CD4-positive, alpha-beta T cell treated with Interleukin-2 at 100 ng/mL for 4 hours (primary cell): ENCODE results near the gene LRRFIP2.
"Not testable (repeated sequence)": the region's sequence is repeated elsewhere in the genome, so short reads cannot be mapped to it uniquely, and the experiment has no call there.

Experiments used
- DNase-seq: peaks from one replicate; pipeline ENCODE4 v3.0.0-alpha.2; 2020; ENCODE audit warnings: low spot score

Gene LRRFIP2

GRCh38 chr3:37064747-37065146 lies 109.6 kb downstream of the LRRFIP2 start:
- DNase-seq: no peak

GRCh38 chr3:37058117-37058516 lies 116.3 kb downstream of the LRRFIP2 start:
- no peak for DNase-seq

DNA sequence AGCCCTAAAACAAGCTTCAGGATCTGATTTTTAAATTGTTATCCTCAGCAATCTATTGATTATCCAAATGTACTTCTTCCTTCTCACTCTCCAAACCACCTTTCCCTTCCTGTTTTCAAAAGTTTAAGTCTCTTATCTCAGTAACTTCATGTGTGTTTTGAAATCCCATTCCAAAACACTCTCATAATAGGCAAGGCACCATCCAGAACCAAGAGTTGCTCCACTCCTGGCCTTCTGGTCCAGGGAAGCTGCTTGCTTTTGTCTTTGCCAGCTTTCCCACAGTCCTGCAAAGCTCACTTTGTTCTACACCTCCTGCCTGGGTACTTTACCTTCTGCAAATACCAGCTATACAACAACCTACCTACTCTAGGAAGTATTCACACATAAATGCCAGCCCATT lies 117.6 kb downstream of the LRRFIP2 start:
- no peak for DNase-seq

DNA sequence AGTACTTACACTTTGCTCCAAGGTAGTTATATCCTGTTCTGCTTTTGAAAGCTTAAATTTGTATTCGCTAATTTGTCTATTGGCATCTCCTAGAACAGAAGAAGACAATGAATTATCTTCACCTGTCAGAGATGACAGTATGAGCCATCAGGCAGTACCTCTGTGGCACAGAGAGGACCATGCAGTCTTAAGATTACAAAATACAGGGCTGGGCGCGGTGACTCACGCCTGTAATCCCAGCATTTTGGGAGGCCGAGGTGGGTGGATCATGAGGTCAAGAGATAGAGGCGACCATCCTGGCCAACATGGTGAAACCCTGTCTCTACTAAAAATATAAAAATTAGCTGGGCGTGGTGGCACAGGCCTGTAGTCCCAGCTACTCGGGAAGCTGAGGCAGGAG lies 119.3 kb downstream of the LRRFIP2 start:
- DNase-seq: not testable (repeated sequence)

- no peak for DNase-seq
These were observed 120.0 kb downstream of the LRRFIP2 start for GRCh38 chr3:37054370-37054769.

DNA sequence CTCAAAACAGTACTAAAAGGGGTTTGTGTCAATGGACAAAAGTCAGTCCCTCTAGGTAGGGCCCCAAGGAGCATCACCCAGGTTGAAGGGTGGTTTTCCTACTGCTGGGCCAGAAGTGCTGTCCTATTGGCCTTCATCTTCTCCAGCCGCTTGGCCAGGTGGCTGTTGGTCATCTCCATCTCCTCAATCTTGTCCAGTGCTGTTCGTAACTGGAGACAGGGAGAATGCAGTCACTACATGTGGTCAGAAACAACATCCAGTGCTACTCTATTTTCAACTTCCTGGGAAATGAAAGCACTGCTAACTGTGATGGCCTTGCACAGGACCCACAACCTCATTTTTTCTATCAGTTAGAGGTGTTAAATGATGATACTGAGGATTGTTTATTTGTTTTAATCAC lies 120.6 kb downstream of the LRRFIP2 start:
- DNase-seq: no peak

DNA sequence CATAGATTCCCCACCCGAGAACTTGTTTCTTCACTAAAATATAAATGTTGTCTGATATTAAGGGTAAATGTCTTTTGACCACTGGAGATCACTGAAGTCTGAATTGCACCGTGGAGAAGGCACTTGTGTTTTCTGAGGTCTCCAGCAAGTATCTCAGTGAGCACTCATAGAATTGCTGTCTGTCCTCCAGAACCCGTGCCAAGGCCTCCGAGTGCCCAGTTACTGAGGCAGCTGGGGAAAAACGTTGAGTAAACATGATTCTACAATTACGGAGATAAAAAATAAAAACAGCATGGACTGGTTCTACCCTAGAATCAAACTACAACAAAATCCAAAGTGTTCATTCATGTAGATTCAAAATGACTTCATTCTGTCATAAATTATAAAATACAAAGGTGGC lies 121.0 kb downstream of the LRRFIP2 start:
- DNase-seq: no peak

GRCh38 chr3:37052860-37053259 lies 121.5 kb downstream of the LRRFIP2 start:
- DNase-seq: no peak

DNA sequence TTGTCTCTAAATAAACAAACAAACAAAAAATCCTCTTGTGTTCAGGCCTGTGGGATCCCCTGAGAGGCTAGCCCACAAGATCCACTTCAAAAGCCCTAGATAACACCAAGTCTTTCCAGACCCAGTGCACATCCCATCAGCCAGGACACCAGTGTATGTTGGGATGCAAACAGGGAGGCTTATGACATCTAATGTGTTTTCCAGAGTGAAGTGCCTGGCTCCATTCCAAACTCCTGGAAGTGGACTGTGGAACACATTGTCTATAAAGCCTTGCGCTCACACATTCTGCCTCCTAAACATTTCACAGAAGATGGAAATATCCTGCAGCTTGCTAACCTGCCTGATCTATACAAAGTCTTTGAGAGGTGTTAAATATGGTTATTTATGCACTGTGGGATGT lies 124.1 kb downstream of the LRRFIP2 start:
- no peak for DNase-seq

DNA sequence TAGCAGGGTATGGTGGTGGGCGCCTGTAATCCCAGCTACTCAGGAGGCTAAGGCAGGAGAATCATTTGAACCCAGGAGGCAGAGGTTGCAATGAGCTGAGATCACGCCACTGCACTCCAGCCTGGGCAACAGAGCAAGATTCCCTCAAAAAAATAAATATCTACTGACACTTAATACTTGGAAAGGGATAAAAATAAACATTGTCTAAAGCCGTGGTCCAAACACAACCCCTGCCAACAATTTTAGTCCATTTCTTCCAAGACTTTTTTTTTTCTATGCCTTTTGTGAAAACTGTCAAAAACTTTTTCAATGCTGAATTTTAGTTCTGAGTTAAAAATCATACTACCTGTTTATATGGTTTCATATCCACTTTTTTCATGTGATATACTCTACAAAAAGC lies 131.7 kb downstream of the LRRFIP2 start:
- not testable (repeated sequence) for DNase-seq

DNA sequence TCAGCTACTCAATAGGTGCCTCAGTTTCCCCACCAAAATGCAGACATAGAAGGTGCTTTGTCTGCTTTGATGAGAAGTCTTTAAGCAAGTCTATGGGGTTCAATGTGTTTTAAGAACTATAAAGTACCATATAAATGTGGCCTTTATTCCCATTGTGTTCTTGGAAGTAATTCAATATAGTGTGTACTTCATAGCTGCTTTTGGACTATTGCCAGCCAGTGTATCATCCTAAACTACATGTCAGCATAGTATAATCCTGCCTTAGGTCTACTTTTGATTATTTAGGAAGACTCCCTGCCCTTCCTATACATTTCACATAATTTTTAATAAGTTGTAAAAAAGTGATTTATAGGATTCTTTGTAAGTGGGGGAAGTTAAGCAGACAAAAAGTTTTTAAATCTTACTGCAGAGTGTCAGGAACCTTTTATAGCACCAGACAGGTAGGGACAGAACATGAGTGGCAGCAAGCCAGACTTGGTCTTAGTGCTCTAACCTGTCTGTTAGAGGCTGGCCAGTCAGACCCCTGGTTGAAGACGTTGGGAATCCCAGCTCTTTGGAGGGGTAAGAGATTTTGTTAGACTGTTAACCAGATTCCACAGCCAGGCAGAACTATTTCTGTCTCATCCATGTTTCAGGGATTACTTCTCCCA lies 132.7 kb downstream of the LRRFIP2 start:
- no peak for DNase-seq

GRCh38 chr3:37040231-37040630 lies 134.2 kb downstream of the LRRFIP2 start:
- no peak for DNase-seq

- no peak for DNase-seq
These were observed 135.1 kb downstream of the LRRFIP2 start for GRCh38 chr3:37039161-37039846.

- DNase-seq: no peak
These were observed 137.0 kb downstream of the LRRFIP2 start for GRCh38 chr3:37037352-37037751.

DNA sequence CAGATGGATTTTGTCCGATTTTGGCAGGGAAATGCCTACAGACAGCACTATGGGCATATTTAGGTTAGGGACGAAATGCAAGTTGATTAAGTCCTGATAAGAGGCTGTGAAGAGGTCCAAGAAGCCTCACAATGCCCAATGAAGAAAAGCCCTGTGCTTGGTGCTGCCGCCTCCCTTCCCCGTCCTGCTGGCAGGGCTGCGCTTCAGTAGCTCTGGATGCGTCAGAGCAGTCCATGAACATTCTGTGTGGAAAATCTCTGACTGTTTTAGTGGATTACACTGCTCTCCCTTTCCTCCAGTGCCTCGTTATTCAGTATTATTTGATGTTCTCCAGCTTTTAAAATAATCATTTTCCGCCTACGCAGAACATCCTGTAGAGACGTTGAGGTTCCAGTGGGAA lies 141.4 kb downstream of the LRRFIP2 start:
- no peak for DNase-seq

DNA sequence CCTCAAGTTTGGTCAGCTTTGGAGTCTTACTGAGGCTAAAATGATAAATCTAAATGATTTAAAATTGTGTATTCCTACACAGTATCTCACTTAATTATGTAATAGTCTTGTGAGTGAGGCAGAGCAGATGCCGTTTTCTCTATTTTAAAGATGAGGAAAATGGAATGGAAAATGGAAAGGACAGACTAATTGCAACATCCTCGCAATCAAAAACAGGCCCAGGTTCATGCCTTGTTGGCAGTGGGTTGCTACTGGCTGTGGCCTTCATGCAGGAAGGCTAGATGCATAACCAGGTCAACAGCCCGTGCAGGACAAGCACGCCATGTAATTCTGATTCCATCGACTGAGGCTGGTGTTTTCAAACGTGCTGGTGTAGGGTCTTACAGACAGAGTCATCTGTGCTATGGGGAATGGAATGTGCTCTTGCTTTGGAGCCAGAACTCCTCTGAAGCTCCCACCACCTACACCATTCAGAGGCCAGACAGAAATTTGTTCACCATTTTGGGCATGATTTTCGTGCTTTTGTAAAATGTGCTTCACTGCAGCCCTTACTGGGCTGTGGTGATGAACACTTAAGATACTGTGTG lies 143.2 kb downstream of the LRRFIP2 start:
- DNase-seq: no peak

- DNase-seq: no peak
These were observed 143.8 kb downstream of the LRRFIP2 start for GRCh38 chr3:37030588-37030987.

DNA sequence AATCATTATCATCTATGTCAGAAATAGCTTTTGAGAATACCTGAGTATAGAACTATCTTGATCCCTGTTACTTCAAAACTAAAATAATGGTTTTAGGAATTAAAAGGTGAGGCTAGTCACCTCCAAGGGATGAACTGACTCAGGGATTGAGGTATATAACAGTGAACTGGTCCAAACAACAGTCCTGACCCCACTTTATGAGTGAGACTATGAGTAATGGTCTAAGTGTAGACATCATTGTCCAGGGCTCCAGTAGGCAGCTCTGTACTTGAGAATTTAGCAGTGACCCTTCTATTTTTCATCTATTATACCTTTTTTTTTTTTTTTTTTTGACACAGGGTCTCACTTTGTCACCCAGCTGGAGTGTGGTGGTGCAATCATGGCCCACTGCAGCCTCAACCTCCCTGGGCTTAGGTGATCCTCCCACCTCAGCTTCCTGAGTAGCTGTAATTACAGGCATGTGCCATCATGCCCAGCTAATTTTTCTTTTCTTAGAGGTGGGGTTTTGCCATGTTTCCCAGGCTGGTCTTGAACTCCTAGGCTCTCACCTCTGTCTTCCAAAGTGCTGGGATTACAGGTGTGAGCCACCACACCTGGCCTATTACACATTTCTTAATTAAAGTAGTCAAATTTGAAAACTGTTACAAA lies 144.7 kb downstream of the LRRFIP2 start:
- DNase-seq: no peak

DNA sequence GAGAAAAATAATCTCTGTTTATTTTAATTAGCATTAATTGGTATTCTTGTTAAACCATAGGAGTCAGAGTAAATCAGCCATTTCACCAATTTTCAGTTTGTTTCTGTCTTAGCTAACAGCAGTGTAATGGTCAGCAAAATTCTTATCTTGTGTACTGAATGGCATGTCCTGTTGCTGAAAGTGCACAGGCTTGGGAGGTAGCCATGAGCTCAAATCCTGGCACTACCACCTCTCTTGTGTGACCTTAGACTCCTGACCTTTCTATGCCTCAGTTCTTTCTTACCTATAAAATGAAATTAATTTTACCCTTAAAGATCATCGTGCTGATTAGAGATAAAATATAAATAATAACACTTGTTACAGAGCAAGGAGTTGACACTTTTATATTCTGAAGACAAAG lies 145.3 kb downstream of the LRRFIP2 start:
- DNase-seq: no peak

DNA sequence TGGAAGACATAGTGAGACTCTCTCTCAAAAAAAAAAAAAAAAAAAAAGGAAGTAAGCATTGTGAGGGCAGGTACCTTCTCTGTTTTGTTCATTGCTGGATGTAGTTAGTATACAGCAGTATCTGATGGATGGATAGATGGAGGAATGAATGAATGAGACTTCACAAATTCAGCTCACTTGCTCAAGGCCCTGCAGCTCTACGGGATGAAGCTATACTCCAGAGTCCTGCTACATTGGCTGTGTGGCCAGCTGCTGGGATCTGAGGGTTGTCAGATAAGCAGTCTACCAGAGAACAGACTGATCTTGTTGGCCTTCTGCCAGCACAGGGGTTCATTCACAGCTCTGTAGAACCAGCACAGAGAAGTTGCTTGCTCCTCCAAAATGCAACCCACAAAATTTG lies 146.1 kb downstream of the LRRFIP2 start:
- DNase-seq: no peak

GRCh38 chr3:37026851-37027250 lies 147.5 kb downstream of the LRRFIP2 start:
- DNase-seq: no peak

- DNase-seq: no peak
These were observed 148.6 kb downstream of the LRRFIP2 start for GRCh38 chr3:37025561-37026335.
